ENCODE data around the gene NHLRC1. TPM values are rescaled to one million over a fixed set of nuclear protein-coding genes. Genes with fewer than 3 reads are reported as not detected.

The NHLRC1 gene
- total and polyA plus RNA-seq, 10 of the 15 experiments (the other 5 are each of a cell fraction or from before 2014, with no cell fraction given): 0.04 to 0.22 (median 0.12) TPM; not detected in 2

GRCh38 chr6:18168264-18168663, 45.8 kb upstream of the NHLRC1 start:
- 97% methylated on average over 3 of the region's 3 CpGs for WGBS (ENCODE audit: insufficient coverage, insufficient replicate concordance, low lambda C conversion rate, missing lambda C conversion rate)
- CTCF ChIA-PET: no interaction called here

More at GRCh38 chr6:18168264-18168663, 45.8 kb upstream of the NHLRC1 start:
- TF ChIP-seq CHD2 (IDR thresholded peaks at IDR 0.05; ENCODE audit: borderline replicate concordance, low read depth, low read length) (no peak), PBX3 (IDR thresholded peaks at IDR 0.05; ENCODE audit: insufficient replicate concordance, low read depth, low read length) (no peak), SMC3 (IDR thresholded peaks at IDR 0.05; ENCODE audit: borderline replicate concordance, low read length) (no peak), SIN3A (IDR thresholded peaks at IDR 0.05; ENCODE audit: low read depth, low read length) (no peak), CREB1 (IDR thresholded peaks at IDR 0.05; ENCODE audit: low read depth) (no peak)
- H3K9me3 ChIP-seq (replicated peaks; ENCODE audit: control insufficient read depth, insufficient read depth, low read length): 0 out of 3 replicates have a peak, but pooled peaks cover 2% of the 10 kb centered on the region
- ChIA-PET POLR2A (no interaction called here), RAD21 (ENCODE audit: unreplicated experiment) (no interaction called here), SMC1A (ENCODE audit: uncharacterized antibody, unreplicated experiment) (no interaction called here)
- intact Hi-C loops (cut with micrococcal nuclease; ENCODE audit: unreplicated experiment): no loop called here
- H2AFZ ChIP-seq (ENCODE audit: control insufficient read depth, low read depth, low read length): no peak overlapping the region
- no peak overlapping the region for H3K4me2 ChIP-seq (ENCODE audit: control insufficient read depth, insufficient read depth)
- FAIRE-seq (no peak), DNase-seq (ENCODE audit: low read depth, low spot score) (no peak), ATAC-seq (no peak)
- in situ Hi-C loops (cut with MboI): no loop called here
- no peaks in the 10 kb centered on the region for H3K27me3 ChIP-seq (replicated peaks in 1 of 2; ENCODE audit: control insufficient read depth in 2 of 2, insufficient read depth in 2 of 2, low read length in 1 of 2)
- no peaks in the 10 kb centered on the region for H3K4me1 ChIP-seq (ENCODE audit: control insufficient read depth, insufficient read depth, low read length)
- no peaks in the 10 kb centered on the region for H3K79me2 ChIP-seq (ENCODE audit: control insufficient read depth, insufficient read depth, low read length)
- no peak overlapping the region for H3K4me3 ChIP-seq
- peaks cover 0 to 3% of the 10 kb centered on the region in 2 experiments; a peak in 1 of 4 replicates for H3K36me3 ChIP-seq (ENCODE audit: control insufficient read depth in 2 of 2, insufficient read depth in 2 of 2, low read length in 1 of 2)
- no TSS peak for BruUV-seq (replicated peaks)
- H3K9ac ChIP-seq (ENCODE audit: control insufficient read depth, insufficient read depth, low read length): no peak overlapping the region
- H4K20me1 ChIP-seq (ENCODE audit: control insufficient read depth, insufficient read depth): no peaks in the 10 kb centered on the region
- no peak overlapping the region for H3K27ac ChIP-seq (ENCODE audit: control insufficient read depth, insufficient read depth)

Measured in GM12878 (cell line).